Right lobe of liver (tissue), 6 donors: ENCODE data around the gene ZNF780A. TPM values are rescaled to one million over a fixed set of nuclear protein-coding genes. Genes with fewer than 3 reads are reported as not detected.

Source experiments
- ATAC-seq, 4 donors: fragments of 200-7000 bp; cut with Tn5 transposase; one replicate each; pipeline ENCODE4 v1.9.1; 2020; ENCODE audit warnings: mild to moderate bottlenecking in 4 of 4, moderate library complexity in 4 of 4
- DNase-seq, 3 donors: peaks; one replicate each; pipeline ENCODE4 v3.0.0-alpha.2; 2020
- H3K27ac ChIP-seq, 3 donors: fragments of 200-600 bp; one replicate each; pipeline ENCODE4 v1.8.0; 2022
- H3K27me3 ChIP-seq, 2 donors: fragments of 200-600 bp; one replicate each; pipeline ENCODE4 v1.8.0; 2022
- H3K36me3 ChIP-seq, 4 donors: fragments of 200-600 bp; sonication (generic) in 1 of 4; one replicate each; pipeline versions ENCODE4 v1.5.1 to v1.8.0; 2017 to 2022; ENCODE audit warnings: control low read depth in 1 of 4
- H3K4me1 ChIP-seq, 4 donors: fragments of 200-600 bp; sonication (generic) in 1 of 4; one replicate each; pipeline versions ENCODE4 v1.5.1 to v1.8.0; 2017 to 2022; ENCODE audit warnings: control low read depth in 1 of 4
- H3K4me3 ChIP-seq, 3 donors: fragments of 200-600 bp; one replicate each; pipeline ENCODE4 v1.8.0; 2022
- H3K9me3 ChIP-seq, 4 donors: fragments of 200-600 bp; sonication (generic) in 1 of 4; one replicate each; pipeline versions ENCODE4 v1.5.1 to v1.8.0; 2017 to 2022; ENCODE audit warnings: control low read depth in 1 of 4
- POLR2A ChIP-seq: fragments of 450-650 bp; IDR thresholded peaks from one replicate; pipeline ENCODE4 v1.6.1; 2017; ENCODE audit warnings: antibody characterized with exemption, mild to moderate bottlenecking
- WGBS: methylation state at CpG from one replicate; pipeline ENCODE4 v1.1.6; 2018; ENCODE audit warnings: low coverage, low lambda C conversion rate; ENCODE audit not compliant: insufficient coverage; ENCODE audit errors: missing lambda C conversion rate; 5-methylcytosine and 5-hydroxymethylcytosine counted together
- intact Hi-C, 2 donors: fragments of 100-400 bp; cut with DNase I; formaldehyde crosslinking; loops; one replicate each; pipeline versions ENCODE4 v1.11.2 to v1.14.1; 2022
- total RNA-seq, 6 experiments: library from RNA; depleted of rRNA in 2 of 6; stranded (reverse); fragments of >200 nt in 2 of 6; fragmentation: NEBNext Ultra II Directional in 3 of 6; extraction: Animal tissue kit (Norgen Biotek cat#: 25700) in 3 of 6; gene quantifications; one replicate each; pipeline versions ENCODE4 v1.1.0 to v1.2.4, GENCODE V29; 2016 to 2023
- TF ChIP-seq, protein P1 (sequence below), 4 donors: fragments of 200-600 bp in 3 of 4; fragments of 450-650 bp in 1 of 4; IDR thresholded peaks; one replicate each; pipeline versions ENCODE4 v1.5.1 to v1.8.0; 2016 to 2022; ENCODE audit warnings: antibody characterized with exemption in 4 of 4, mild to moderate bottlenecking in 2 of 4
- donor health status: DM: no; HTN: yes; CAD: no.
- donor health status: DM: no; HTN: no; CAD: no.
- donor health status: DM: no; HTN: no; CAD: no.
- donor health status: DM: no; HTN: yes; CAD: no.
- donor health status: DM: no; HTN: yes; CAD: no.

ZNF780A gene
- total RNA-seq, 6 experiments from 2014 or later, result 8.4 to 11.1 (median 10.2) TPM

GRCh38 chr19:40101813-40102212, 11.1 kb upstream of the ZNF780A start:
- ATAC-seq (no peak), DNase-seq (no peak)
- Histone ChIP-seq H3K4me3 (no peak overlapping the region), H3K9me3 (no peaks in the 10 kb centered on the region), H3K36me3 (no peaks in the 10 kb centered on the region), H3K4me1 (no peaks in the 10 kb centered on the region), H3K27ac (no peak overlapping the region), H3K27me3 (no peaks in the 10 kb centered on the region)
- intact Hi-C loops, result no loop called here
- TF ChIP-seq, protein P1, sequence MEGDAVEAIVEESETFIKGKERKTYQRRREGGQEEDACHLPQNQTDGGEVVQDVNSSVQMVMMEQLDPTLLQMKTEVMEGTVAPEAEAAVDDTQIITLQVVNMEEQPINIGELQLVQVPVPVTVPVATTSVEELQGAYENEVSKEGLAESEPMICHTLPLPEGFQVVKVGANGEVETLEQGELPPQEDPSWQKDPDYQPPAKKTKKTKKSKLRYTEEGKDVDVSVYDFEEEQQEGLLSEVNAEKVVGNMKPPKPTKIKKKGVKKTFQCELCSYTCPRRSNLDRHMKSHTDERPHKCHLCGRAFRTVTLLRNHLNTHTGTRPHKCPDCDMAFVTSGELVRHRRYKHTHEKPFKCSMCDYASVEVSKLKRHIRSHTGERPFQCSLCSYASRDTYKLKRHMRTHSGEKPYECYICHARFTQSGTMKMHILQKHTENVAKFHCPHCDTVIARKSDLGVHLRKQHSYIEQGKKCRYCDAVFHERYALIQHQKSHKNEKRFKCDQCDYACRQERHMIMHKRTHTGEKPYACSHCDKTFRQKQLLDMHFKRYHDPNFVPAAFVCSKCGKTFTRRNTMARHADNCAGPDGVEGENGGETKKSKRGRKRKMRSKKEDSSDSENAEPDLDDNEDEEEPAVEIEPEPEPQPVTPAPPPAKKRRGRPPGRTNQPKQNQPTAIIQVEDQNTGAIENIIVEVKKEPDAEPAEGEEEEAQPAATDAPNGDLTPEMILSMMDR (IDR thresholded peaks at IDR 0.05), result no peak
- no peak for TF ChIP-seq POLR2A
- 59% methylated on average over 1 of the region's 1 CpG for WGBS

DNA sequence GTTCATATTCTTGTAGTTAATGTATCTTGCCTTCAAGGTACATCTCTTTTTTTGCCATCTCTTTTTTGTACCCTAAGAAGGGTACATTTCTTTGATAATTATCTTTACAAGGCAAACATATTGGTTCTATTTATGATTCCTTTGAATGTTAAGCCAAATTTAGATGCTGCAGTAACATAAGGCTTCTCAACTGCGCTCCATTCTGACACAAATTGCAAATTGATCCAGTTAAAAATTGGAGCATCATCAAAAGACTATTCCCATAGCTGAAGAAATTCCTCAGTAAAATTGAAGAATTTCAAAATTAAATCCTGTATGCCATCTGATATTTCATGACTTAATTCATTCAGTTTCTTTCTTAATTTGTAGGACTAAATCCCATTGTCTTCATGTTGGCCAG, 2.7 kb upstream of the ZNF780A start:
- intact Hi-C loops, result no loop called here
- Histone ChIP-seq H3K4me1 (peaks cover 0 to 9% (median 0%) of the 10 kb centered on the region in 4 donors), H3K9me3 (no peaks in the 10 kb centered on the region), H3K4me3 (no peak overlapping the region), H3K27ac (no peak overlapping the region), H3K27me3 (no peaks in the 10 kb centered on the region), H3K36me3 (no peaks in the 10 kb centered on the region)
- 94% methylated on average over 1 of the region's 1 CpG for WGBS
- ATAC-seq (no peak), DNase-seq (no peak)
- TF ChIP-seq, protein P1 (IDR thresholded peaks at IDR 0.05), result no peak
- no peak for TF ChIP-seq POLR2A

DNA sequence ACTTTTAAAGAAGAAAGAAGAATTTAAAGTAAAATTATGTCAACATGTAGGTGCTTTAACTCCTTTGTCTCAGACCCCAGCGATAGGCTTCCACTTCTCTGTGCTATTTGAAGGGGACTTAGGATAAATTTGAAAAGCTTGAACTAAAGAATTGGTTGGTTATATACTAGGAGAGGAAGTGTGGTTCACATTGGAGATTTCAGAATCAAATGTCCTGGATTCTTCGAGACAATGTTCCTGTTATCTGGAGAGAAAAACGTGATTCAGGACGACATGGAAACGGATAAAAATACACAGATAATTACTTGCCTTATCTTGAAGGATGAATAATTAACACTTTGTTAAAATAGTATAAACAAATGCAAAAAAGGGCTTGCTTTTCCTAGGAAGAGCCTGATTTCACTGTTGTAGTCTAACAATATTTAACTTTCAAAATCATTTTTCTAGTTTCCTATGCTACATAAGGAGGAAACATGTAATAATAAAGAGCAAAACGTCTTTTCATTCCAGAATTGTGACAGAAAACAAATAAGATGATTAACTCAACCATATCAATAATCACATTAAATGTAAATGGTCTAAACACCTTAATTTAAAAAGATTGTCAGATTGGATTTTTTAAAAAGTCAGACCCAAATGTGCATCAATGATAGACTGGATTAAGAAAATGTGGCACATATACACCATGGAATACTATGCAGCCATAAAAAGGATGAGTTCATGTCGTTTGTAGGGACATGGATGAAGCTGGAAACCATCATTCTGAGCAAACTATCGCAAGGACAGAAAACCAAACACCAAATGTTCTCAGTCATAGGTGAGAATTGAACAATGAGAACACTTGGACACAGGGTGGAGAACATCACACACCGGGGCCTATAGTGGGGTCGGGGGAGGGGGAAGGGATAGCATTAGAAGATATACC, 724 bp upstream of the ZNF780A start:
- no peak for DNase-seq
- peak overlapping the region; percentile 79 to 87 (median 85) for H3K4me3 ChIP-seq
- TF ChIP-seq, protein P1 (IDR thresholded peaks at IDR 0.05), result no peak
- TF ChIP-seq POLR2A, result no peak
- WGBS, result 35% methylated on average over 10 of the region's 10 CpGs
- intact Hi-C loops, result no loop called here
- H3K9me3 ChIP-seq, result no peaks in the 10 kb centered on the region
- H3K27me3 ChIP-seq, result no peaks in the 10 kb centered on the region
- no peaks in the 10 kb centered on the region for H3K36me3 ChIP-seq
- ATAC-seq, result peak in 3 of 4 donors; percentile 12 to 30 (median 26)
- H3K4me1 ChIP-seq, result peaks cover 0 to 9% (median 0%) of the 10 kb centered on the region in 4 donors
- peak overlapping the region; percentile 84 to 87 (median 87) for H3K27ac ChIP-seq

DNA sequence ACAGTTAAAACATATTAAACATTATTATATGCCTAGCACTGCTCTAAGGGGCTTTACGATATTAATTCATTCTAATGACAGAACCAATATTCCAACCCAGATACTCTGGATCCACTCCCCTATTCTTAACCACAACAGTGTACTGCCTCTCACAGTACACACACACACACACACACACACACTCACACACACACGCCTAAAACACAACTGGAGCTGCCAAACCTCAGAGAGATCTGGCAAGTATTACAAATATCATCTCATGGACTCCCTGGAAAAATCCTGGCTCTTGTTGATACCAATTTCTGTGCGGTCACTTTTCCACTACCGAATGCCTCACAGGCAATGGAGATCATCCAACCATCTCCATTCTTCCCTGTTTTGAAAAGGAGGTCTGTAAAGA, 1.3 kb downstream of the ZNF780A start:
- intact Hi-C loops, result no loop called here
- no peak for ATAC-seq
- H3K27ac ChIP-seq, result no peak overlapping the region

More for the DNA sequence above, 1.3 kb downstream of the ZNF780A start:
- 56% methylated on average over 4 of the region's 4 CpGs for WGBS
- no peaks in the 10 kb centered on the region for H3K27me3 ChIP-seq
- H3K9me3 ChIP-seq, result no peaks in the 10 kb centered on the region
- peaks cover 0 to 22% (median 3%) of the 10 kb centered on the region in 4 donors for H3K4me1 ChIP-seq
- no peaks in the 10 kb centered on the region for H3K36me3 ChIP-seq
- no peak for TF ChIP-seq POLR2A
- TF ChIP-seq, protein P1 (IDR thresholded peaks at IDR 0.05), result no peak
- H3K4me3 ChIP-seq, result peak overlapping the region in 2 of 3 donors; percentile 85 to 87
- DNase-seq, result no peak
